Rectal smooth muscle tissue (tissue), 1 donor: Measurements from ENCODE around the gene BBS9.

Experiments used
- H3K27ac ChIP-seq: one replicate; pipeline ENCODE4 v1.7.0; 2013; ENCODE audit warnings: low read depth, low read length, inconsistent platforms
- H3K27me3 ChIP-seq: one replicate; pipeline ENCODE4 v1.7.0; 2013; ENCODE audit warnings: low read length; ENCODE audit not compliant: control insufficient read depth, insufficient read depth
- H3K36me3 ChIP-seq: one replicate; pipeline ENCODE4 v1.7.0; 2013; ENCODE audit warnings: low read length; ENCODE audit not compliant: control insufficient read depth, insufficient read depth
- H3K4me1 ChIP-seq: one replicate; pipeline ENCODE4 v1.7.0; 2013; ENCODE audit warnings: low read length; ENCODE audit not compliant: control insufficient read depth, insufficient read depth
- H3K4me3 ChIP-seq: one replicate; pipeline ENCODE4 v1.7.0; 2013; ENCODE audit warnings: low read length
- H3K9ac ChIP-seq: one replicate; pipeline ENCODE4 v1.7.0; 2013; ENCODE audit warnings: low read length

Gene BBS9

DNA sequence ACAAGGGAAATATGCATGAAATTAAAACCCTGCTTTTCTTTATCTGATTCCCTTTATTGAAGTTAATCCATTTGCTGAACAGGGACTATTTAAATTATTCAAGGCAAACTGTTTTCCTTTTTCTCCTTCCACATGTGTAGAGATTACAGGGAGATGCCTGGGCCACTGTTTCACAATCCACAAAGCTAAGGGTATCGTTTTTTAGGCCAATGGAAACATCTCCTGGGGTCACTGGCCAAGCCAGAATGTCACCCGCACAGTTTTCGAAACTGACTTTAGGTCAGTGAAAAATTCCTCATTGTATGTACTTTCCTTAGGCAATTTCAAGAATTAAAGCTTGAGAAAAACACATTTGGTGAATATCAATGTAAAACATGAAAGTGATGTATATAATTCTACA is 516.8 kb downstream of the BBS9 start:
- Histone ChIP-seq H3K27ac (no peak overlapping the region), H3K9ac (no peak overlapping the region)

DNA sequence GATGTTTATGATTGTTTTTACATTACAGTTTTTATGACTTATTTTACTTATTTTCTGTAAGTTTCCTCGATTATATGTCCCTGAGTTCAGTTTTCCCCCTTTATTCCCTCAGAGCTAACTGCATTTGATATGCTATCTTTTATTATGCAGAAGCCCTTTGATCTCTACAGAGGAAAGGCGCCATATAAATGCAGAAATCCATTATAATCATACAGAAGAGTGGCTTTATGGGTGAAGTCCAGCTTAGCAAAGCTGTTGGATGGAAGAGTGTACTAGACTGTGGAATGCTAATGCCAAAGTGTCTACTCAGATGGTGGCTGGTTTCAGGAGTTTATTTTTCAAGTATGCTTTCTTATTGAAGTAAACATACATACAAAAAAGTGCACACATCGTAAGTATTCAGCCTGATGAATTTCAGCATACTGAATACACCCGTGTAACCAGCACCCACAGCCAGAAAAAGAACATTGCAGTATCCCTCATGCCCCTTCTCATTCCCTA is 517.6 kb downstream of the BBS9 start:
- no peak overlapping the region for H3K27ac ChIP-seq
- H3K27me3 ChIP-seq: no peaks in the 10 kb centered on the region
- H3K36me3 ChIP-seq: no peaks in the 10 kb centered on the region
- no peak overlapping the region for H3K9ac ChIP-seq
- no peaks in the 10 kb centered on the region for H3K4me1 ChIP-seq
- no peak overlapping the region for H3K4me3 ChIP-seq

More for the DNA sequence above, 516.8 kb downstream of the BBS9 start:
- Histone ChIP-seq H3K36me3 (no peaks in the 10 kb centered on the region), H3K4me3 (no peak overlapping the region), H3K4me1 (no peaks in the 10 kb centered on the region), H3K27me3 (no peaks in the 10 kb centered on the region)

DNA sequence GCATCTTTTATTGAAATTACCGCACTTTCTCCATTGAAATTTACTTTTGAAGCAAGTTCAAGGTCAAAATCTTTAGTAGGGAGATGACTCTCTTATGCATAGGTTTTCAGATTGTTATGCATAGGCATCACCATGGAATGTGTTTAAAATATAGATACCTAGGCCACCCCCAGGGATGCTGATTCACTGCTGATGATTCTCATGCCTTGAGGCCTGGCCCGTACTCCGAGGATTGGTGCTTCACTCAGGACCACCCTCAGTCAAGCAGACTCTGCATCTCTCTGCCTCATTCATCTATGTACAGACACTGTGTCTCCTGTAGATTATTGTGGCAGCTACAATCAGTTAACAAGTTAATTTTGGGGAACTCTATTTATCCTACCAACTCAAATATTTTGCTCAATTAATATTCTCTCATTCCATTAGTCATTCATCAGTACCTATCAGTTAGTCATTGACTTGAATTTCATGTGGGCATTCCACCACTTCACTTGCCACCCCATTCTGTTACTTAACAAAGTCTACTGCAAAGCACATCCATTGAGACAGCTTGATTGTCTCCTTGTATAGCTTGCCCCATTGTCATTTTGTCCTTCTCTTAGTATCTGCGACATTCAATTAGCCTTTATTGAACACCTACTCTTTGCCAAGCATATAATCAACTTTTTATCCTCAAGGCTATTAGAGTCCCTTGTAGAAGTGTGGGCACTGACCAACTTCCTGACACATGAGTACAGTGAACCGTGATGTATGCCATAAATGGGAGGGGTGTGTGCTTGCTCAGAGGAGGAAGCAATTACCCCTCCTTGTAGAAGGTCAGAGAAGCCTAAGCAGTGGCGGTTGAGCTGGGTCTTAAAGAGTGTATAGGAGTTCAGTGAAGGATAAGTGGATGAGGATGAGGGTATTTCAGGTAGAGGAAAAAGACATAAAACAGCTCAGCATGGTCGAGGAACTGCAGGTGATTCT is 520.4 kb downstream of the BBS9 start:
- Histone ChIP-seq H3K27me3 (no peaks in the 10 kb centered on the region), H3K9ac (no peak overlapping the region), H3K36me3 (no peaks in the 10 kb centered on the region), H3K4me3 (no peak overlapping the region), H3K4me1 (no peaks in the 10 kb centered on the region), H3K27ac (no peak overlapping the region)

DNA sequence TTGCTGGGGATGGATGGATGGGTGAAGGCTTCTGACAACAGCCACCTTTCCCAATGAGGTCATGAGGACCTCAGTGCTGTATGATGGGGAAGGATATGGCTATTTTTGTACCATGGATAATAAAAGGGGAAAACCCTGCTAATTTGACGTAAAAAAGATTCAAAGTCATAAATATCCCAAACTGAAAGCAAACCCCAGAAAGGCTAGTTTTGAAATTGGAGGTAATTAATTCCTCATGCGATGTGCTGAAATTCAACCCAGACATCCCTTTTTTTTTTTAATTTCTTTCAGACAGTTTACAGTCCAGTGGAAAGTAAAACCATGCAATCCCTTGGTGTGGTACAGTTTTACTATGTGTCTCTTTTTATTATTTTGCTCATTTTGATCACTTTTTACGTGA is 521.5 kb downstream of the BBS9 start:
- no peaks in the 10 kb centered on the region for H3K27me3 ChIP-seq
- H3K27ac ChIP-seq: no peak overlapping the region
- H3K4me1 ChIP-seq: no peaks in the 10 kb centered on the region
- H3K36me3 ChIP-seq: no peaks in the 10 kb centered on the region
- no peak overlapping the region for H3K9ac ChIP-seq
- H3K4me3 ChIP-seq: no peak overlapping the region

GRCh38 chr7:33651998-33652515 is 522.7 kb downstream of the BBS9 start:
- no peak overlapping the region for H3K9ac ChIP-seq
- H3K36me3 ChIP-seq: no peaks in the 10 kb centered on the region
- no peaks in the 10 kb centered on the region for H3K4me1 ChIP-seq
- H3K4me3 ChIP-seq: no peak overlapping the region
- no peak overlapping the region for H3K27ac ChIP-seq
- H3K27me3 ChIP-seq: no peaks in the 10 kb centered on the region

DNA sequence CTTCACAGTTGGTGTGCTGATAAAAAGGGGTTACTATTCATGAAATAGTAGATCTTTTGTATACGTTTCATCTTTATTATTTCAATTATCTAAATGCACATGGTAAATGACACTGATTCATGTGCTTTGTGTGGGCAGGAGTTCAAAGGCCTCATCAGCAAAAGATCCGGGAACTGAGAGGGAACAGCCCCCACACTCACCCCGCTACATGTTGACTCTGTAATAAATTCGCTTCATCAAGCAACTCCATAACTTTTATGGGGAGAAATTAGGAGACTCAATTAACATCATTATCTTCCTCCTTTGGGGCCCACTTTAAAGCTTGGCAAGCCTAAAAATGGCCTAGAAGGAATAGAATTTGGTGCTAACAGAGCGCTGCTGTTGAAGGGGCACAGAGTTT is 525.3 kb downstream of the BBS9 start:
- Histone ChIP-seq H3K9ac (no peak overlapping the region), H3K4me3 (no peak overlapping the region), H3K4me1 (no peaks in the 10 kb centered on the region), H3K27me3 (no peaks in the 10 kb centered on the region), H3K36me3 (no peaks in the 10 kb centered on the region), H3K27ac (no peak overlapping the region)
